Retinal pigment epithelial cell (primary cell): ENCODE results near the gene SRGAP3.

Experiments used
- DNase-seq: peaks from one replicate; pipeline ENCODE4 v3.0.0-alpha.2; 2010; ENCODE audit warnings: low read depth
- H3K4me3 ChIP-seq: 2 replicates; pipeline ENCODE4 v1.5.1; 2011; ENCODE audit warnings: mild to moderate bottlenecking, low read length, control low read depth, moderate library complexity
- TF ChIP-seq, protein P1 (sequence below): conservative IDR thresholded peaks from 2 replicates; pipeline ENCODE4 v1.5.1; 2011; ENCODE audit warnings: low read depth, low read length, control low read depth, inconsistent platforms

Gene SRGAP3

DNA sequence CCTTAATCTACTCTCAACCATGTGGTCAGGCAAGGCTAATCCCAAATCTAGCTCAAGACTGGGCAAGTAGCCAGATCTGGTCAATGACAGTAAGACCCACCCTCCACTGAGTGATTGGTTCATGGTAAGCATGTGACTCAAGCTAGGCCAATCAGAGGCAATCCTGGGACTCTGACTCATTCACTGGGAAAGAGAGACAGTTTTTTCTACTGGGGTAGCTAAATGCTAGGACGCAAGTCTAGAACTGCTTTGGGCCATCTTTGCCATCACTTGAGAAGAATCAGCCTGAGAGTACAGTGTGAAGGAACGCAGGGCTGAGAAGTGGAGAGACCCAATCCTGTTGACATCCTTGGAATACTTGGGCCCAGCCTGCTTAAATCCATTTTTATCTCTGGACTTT, 276.8 kb downstream of the SRGAP3 start:
- TF ChIP-seq, protein P1, sequence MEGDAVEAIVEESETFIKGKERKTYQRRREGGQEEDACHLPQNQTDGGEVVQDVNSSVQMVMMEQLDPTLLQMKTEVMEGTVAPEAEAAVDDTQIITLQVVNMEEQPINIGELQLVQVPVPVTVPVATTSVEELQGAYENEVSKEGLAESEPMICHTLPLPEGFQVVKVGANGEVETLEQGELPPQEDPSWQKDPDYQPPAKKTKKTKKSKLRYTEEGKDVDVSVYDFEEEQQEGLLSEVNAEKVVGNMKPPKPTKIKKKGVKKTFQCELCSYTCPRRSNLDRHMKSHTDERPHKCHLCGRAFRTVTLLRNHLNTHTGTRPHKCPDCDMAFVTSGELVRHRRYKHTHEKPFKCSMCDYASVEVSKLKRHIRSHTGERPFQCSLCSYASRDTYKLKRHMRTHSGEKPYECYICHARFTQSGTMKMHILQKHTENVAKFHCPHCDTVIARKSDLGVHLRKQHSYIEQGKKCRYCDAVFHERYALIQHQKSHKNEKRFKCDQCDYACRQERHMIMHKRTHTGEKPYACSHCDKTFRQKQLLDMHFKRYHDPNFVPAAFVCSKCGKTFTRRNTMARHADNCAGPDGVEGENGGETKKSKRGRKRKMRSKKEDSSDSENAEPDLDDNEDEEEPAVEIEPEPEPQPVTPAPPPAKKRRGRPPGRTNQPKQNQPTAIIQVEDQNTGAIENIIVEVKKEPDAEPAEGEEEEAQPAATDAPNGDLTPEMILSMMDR = no peak
- no peak overlapping the region for H3K4me3 ChIP-seq
- DNase-seq = peak; percentile 26

DNA sequence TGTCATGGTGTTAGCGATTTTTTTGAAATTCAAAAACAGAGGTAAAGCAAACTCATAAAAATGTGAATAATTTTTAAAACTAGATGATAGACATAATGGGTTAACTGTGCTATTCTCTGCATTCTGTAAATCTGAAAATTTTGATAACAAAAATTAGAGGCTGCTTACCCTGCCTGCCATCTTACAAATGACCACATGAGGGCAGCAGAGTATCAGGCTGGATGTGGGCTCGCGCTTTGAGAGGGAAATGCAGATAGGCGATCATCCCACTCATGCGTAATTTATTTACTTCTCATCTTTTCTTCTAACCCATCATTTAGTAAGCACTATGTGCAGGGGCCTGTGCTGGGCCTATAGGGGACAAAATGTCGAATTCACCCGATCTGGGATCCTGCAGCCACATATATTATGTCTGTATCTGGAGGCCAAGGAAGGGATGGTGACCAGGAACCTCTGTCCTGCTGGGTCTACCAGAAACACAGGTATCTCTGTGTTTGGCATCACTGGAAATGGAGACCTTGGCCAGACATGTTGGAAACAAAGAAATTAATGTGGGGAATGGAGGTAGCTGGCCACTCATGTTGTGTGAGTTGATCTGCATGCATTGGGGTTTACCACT, 278.4 kb downstream of the SRGAP3 start:
- TF ChIP-seq, protein P1 = peak; percentile 96
- no peak overlapping the region for H3K4me3 ChIP-seq
- DNase-seq = no peak

DNA sequence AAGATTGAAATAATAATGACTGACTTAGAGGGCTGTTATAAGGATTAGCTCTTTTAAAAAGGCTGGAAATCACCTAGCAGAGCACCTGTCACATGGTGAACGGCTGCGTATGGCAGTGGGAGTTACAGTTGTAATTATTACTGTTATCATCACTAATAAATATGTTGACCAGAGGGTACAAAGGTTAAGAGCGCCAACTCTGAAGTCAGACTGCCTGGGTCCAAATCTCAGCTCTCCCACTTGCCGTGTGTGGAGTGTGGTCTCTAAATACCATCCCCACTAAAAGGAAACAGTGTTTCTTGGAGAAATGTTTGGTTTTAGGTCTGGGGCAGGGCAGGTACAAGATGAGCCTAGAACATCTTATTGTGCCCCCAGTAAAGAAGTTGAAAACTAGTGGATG, 280.2 kb downstream of the SRGAP3 start:
- DNase-seq = no peak
- TF ChIP-seq, protein P1 = no peak
- no peak overlapping the region for H3K4me3 ChIP-seq

DNA sequence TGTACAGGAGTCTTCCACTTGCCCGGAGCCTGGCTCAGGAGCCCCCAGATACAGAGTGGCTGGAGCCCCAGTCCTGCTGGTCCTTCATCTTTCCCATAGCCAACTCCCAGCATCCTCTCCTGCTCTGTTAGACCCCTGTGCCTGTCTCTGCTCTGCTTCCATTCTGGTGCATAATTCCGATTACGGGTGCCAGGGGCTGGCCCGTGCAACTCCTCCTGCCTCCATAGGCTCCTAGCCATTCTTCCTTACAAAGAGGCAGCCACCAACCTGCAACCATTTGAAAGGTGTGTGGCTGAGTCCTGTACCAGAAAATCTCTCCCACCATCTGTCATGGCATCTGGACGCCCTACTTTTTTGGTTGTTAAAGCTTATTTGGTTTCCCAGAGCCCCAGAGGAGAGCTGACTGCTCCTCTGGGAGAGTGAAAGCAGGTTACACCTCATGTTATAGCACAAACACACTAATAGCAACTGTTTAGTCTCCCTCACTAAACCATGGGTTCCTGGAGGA, 281.0 kb downstream of the SRGAP3 start:
- TF ChIP-seq, protein P1 = no peak
- H3K4me3 ChIP-seq = no peak overlapping the region
- DNase-seq = no peak

DNA sequence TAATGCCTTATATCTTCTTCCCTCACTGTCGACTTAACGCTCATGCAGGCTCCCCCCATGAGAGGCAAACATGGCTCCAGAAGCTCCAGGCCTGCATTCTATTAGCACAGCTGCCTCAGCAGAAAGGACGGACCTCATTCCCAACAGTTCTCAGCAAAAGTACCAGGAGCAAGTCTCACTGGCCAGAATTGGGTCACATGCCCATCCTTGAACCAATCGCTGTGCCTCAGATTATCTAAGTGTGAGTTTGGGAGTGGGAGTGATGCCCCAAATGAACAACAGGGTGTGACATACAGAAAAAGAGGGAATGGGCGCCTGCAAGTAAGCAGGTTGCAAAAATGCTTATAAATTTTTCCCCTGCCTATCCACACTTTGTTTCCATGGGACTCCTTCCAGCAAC, 281.9 kb downstream of the SRGAP3 start:
- TF ChIP-seq, protein P1 = no peak
- DNase-seq = no peak

DNA sequence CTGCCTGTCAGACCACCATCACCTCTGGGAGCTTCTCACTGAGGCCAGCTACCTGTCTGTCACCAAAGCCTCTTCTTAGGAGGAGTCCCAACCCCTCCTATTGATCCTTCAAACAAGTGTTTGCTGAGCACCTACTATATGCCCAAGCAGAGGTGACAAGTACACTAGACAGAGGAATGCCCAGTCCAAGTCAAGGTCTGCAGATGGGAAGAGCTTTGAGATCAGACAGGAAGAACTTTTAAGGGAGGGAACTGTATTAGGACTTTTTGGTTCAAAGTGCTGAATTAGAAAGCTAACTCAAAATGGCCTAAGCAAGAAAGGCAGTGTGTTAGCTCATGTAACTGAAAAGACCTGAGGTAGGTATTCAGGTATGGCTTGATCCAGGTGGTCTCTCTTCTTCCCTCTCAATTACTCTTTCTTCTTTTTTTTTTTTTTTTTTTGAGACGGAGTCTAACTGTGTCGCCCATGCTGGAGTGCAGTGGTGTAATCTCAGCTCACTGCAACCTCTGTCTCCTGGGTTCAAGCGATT, 282.6 kb downstream of the SRGAP3 start:
- no peak for DNase-seq
- TF ChIP-seq, protein P1 = no peak
- H3K4me3 ChIP-seq = no peak overlapping the region

More for the DNA sequence above, 281.9 kb downstream of the SRGAP3 start:
- no peak overlapping the region for H3K4me3 ChIP-seq
